ENCODE results near the gene NCOA5.
A peak's percentile ranks its signal among the peaks of the same experiment; 100 is the strongest.

NCOA5 gene

DNA sequence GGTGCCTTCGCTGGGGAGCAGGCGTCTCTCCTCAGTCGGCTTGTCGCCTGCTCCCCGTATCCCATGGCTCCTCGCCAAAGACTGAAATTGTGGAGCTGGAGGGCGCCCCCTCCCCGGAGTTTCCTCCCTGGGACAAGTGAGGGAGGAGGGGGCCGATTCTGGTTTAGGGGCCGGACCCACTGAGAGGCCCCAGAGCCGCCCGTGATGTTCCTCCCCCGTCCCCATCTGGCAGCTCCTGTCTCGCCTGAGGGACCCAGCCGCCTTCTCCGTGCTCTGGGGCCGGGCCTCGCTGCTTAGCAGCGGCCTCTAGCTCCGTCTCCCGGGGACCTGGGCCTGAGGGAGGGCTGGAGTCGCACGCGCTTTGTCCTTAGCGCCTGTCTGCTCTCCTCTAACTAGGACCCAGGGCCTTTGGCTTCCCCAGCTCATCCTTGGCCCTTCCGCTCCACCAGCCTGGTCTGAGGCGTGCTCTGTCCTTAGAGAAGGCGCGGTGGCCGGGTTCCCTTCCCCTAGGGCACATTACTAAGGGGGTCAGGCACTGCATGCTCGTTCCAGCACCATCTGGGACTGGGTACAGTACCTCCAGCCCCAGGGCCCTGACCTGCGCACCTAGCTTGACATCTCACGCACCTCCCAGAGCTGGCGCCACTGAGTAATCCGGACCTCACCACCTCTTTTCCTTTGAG is 31.0 kb downstream of the NCOA5 start:
- no peak for DNase-seq

DNA sequence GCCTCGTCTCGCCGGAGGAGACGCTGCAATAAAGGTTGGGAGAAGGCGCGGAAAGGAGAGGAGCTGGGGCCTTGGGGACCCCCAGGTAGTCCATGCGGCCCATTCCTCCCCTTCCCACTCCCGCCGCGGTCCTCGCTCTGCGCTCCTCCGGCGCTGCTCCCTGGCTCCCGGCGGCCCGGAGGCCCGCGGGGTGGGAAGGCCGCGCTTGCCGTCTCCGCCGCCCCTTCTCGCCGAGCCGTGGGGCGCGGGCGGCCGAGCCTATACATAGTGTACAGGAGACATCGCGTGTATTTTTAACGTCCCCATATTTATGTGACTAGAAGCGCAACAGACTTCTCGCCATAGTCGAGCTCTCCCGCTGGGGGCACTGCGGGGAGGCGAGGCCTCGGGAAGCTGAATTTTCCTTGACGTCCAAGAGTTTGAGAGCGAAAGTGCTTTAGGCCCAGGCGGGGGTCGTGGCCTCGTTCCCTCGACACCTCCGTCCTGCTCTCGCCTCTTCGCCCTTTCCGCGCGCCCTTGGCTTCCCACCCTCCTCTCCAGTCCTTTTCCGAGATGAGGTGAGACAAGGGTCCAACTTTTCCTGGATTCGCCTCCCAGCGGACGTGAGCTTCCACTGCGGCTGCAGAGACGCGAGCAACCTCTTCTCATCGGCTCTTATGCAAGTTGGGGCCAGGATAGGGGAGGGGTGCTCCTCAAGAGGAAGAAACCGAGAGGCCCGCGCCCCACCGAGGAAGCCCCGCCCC is 31.7 kb downstream of the NCOA5 start:
- peak in 1 of 2 donors; percentile 49 for DNase-seq

DNA sequence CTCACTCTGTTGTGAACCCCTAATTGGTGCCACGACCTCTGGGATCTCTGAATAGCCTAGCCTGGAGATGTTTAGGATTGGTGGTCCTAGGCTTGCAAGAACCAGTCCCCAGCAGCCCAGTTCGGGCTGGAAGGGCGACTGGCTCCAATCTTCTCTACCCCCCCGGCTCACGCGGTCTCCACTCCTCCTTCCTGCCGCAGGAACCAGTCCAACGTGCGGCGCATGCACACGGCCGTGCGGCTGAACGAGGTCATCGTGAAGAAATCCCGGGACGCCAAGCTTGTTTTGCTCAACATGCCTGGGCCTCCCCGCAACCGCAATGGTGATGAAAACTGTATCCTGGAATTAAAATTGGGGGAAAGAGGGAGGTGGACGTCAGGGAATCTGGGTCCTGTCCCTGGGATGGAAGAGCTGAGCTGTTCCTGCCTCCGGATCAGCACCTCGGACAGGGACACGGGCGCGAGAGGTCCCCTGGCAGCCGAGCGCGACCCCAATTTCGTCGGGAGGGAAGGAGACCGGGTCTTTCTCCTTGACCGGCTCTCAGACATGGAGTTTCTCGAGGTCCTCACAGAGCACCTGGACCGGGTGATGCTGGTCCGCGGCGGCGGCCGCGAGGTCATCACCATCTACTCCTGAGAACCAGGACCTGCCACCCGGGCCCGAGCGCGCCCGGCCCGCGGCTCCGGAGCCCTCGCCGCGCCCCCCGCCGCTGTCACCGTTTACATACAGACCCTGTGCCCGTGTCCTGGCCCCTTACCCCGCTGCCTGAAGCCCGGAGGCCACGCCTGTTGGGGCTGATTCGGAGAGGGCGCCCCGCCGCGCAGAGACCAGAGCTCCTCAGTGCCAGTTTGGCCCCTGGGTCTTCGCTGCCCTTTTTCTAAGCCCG is 32.5 kb downstream of the NCOA5 start:
- DNase-seq = peak in 1 of 2 donors; percentile 19

DNA sequence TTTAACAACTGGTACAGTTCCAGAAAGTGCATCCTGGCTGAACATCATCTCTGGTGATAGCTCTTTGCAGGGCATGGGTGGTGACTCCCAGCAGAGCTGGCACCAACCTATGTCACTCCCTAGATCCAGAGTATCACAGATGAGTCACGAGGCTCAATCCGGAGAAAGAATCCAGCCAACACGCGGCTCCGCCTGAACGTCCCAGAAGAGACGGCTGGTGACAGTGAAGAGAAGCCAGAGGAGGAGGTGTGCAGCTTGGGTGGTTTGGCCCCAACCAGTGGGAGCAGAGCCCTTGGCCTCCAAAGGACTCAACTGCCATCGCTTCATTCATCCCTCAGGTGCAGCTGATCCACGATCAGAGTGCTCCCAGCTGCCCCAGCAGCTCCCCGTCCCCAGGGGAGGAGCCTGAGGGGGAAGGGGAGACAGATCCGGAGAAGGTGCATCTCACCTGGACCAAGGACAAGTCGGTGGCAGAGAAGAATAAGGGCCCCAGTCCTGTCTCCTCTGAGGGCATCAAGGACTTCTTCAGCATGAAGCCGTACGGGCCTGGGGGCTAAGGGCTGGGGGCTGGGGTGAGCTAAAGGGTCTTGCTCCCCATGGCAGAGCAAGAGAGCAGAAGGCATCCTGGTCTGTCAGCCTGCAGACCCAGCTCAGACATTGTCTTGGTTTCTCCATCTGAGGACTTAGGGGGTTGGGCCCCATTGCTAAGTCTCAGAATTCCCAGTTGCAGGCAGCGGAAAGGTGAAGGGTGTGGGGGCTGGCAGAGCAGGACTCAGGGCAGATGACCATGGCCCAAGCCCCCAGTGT is 33.5 kb downstream of the NCOA5 start:
- no peak for DNase-seq

DNA sequence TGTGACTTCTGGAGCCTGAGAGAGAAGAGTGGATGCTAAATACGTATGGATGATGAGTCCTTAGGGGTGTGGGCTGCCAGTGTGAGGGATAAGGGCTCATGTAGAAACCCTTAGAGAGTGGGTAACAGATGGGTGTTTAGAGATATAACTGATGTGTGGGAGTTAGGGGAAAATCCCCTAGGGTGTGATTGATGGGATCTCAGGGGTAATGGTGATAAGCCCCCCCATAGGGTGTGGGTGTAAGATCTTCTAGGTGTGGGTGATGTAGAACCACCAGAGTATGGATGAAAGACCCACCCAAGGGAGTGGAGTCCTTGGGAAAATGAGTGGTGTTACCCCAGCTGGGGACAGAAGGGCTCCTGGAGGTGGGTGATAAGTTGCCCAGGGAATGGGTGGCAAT is 34.5 kb downstream of the NCOA5 start:
- no peak for DNase-seq

DNA sequence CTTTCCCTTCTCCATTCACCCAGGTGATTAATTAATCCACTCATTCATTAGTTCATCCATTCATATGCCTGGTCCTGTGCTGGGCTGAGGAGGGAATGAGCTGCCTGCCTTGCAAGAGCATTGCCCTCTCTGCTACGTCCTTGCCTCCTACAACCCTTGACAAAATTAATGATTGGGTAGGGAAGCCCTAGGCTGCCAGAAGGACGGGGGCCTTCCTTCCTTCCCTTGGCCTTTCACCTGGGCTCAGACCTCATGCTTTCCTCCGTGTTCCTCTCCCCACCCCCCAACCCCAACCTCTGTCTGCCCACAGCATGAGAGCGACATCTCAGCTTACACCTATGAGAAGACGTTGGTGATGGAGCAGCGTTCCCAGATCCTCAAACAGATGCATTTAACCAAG is 35.2 kb downstream of the NCOA5 start:
- DNase-seq = no peak

DNA sequence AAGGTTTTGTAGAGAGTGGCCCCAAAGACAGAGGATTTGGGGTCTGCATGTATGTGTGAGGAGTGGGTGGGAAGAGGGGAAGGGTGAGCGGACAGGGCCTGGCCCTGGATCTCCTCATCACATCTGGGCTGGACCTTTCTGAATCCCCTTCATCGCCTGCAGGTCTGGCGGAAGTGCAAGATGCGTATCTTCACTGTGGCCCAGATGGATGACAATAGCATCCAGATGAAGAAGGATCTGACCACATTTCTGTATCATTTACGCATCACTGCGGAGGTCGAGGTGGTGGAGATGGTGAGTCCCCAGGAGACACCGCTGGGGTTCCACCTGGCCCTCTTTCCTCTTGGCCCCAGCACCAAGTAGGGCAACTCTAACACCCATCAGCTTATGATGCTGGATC is 36.3 kb downstream of the NCOA5 start:
- DNase-seq = no peak

DNA sequence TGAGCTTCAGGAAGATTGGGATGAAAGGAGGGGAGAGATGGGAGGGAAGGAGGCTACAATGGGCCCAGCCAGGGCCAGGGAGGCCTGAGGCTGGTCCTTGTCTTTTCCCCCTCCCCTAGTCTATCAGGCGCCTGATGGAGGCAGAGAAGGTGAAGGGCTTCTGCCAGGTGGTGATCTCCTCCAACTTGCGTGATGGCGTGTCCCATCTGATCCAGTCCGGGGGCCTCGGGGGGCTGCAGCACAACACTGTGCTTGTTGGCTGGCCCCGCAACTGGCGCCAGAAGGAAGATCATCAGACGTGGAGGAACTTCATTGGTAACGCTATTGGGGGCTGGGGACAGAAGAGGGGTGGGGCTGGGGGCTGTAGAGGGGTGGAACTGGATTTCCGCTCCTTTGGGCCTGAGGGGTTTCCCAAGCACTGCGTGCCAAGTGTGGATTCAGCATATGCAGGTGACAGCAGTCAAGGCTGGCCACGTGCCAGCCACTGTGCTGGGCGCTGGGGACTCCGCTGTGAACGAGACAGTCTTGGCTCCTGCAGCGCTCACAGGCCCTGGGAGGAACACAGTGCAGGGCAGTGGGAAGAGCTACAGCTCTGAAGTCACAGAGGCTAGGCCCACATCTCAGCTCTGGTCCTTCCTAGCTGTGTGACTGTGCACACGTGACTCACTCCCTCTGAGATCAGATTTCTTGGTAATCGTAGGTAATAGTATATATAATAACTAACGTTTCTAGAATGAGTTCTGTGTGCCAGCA is 38.0 kb downstream of the NCOA5 start:
- DNase-seq = no peak

DNA sequence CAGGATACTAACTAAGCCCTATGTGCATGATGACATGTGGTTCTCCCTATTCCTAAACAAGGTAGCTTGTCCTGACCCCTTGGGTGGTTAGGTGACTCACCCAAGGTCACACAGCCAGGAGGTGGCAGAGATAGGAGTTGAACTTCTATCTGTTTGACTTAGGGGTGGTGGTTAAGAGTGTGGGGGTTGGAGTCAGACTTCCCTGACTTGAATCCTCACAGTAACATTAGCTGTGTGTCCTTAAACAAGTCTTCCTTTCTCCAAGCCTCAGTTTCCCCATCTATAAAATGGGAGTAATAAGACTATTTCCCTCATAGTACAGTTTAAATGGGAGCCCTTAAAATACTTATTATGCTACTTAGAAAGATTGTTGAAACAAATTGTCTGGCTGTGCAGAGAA is 38.9 kb downstream of the NCOA5 start:
- DNase-seq = no peak

DNA sequence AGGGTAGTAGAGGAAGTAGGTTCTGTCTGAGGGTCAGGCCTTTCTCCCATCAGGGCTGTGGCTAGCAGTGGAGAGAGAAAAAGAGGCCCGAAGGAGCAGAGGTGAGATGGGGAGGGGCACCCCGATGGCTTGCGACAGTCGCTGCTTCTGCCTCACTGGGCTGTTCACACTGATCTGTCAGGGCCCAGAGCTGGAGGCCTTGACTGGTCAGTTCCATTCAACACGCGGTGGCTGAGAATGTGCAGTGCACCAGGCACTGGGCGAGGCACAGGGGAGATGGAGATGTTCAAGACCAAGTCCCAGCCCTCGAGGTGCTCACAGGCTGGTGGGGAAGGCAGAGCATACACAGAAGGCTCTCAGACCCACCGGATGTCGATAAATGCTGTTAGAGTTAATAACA is 39.3 kb downstream of the NCOA5 start:
- no peak for DNase-seq

DNA sequence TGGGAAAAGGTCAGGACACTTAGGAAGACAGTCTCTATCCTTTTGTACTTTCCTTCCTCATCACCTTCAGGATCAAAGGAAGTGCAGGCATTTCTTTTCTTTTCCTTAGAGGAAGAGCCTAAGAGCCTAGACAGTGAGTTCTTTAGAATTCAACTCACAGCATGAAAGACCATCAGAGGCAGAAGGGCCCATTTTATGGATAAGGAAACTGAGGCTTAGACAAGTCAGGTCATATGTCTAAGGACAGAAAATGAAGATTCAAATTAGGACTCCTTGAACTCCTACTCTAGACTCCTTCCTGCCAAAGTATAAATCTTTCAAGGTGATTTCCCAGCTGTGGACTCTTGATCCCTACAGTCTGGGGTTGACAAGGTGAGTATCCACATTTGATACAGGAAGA is 39.9 kb downstream of the NCOA5 start:
- DNase-seq = no peak

DNA sequence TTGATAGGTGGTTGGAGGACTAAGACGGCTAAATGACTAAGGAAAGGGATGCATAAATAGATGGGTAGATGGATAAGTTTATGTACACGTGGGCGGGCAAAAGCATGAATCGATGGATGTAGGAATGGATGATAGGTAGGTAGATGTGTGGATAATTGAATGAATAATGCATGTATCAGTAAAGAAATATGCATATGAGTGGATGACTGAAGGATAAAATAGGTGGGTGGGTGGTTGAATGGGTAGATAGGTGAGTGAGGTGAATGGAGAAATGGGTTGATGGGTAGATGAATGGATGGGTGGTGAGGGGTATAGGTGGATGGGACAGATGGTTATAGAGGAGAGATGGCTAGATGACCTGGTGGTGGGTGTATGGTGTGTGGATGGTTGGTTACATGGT is 40.6 kb downstream of the NCOA5 start:
- no peak for DNase-seq

DNA sequence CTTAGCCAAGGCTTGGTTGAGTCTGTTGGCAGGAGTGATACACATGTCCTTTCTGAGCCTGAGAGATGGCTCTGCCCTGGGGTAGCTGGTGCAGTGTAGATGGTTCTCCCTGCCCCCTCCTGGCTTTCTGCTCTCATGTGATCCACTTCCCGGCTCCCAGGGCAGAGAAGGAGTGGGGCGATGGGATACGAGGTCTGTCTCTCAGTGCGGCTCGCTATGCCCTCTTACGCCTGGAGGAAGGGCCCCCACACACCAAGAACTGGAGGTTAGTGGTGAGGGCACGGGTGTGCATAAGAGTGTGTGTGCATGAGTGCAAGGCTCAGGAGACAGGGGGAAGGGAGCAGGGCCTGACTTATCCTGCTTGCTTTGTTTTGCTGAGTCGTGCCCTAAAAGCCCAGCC is 41.9 kb downstream of the NCOA5 start:
- DNase-seq = no peak

DNA sequence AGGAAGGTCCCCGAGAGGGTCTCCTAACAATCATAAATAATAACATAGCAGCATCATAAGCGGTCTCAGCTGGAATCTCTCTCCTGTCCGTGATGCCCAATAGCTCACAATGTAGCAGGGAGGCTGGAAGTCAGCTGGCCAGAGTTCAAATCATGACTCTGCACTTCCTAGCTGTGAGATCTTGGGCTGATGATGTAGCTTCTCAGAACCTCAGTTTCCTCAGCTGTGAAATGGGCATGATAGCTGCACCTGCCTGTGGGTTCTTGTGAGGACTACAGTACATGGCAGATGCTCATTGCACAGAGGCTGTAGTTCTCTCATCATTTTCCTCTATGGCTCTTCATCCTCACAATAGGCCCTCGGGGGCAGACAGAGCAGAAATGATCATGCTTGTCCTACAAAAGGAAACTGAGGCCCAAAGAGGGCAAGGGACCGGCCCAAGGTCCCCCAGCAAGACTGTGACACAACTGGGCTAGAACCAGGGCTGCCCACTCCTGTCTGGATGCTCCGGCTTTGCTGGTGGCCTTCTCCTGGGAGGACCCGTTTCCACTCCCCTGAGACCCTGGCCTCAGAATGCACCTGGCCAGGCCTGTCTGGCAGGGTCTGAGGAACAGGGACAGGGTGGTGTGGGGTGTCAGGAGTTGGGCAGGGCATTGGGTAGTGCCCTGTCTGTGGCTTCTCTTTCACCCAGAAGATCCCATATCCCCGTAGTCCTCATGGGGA is 43.0 kb downstream of the NCOA5 start:
- DNase-seq = no peak

DNA sequence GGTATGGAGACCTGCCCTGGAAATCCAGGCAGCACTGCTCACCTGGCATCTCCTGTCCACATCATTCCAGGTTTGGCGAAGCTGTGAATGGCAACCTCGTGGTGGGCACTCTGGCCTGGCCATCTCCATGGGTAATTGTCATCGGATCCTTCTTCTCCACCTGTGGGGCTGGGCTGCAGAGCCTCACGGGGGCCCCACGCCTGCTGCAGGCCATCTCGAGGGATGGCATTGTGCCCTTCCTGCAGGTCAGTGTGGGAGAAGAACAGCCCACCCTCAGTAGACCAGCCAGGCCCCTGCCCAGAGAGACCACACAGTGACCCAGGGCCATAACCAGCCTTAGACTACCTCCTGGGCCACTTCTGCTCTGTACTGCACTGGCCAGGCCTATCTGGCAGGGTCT is 44.9 kb downstream of the NCOA5 start:
- DNase-seq = no peak

DNA sequence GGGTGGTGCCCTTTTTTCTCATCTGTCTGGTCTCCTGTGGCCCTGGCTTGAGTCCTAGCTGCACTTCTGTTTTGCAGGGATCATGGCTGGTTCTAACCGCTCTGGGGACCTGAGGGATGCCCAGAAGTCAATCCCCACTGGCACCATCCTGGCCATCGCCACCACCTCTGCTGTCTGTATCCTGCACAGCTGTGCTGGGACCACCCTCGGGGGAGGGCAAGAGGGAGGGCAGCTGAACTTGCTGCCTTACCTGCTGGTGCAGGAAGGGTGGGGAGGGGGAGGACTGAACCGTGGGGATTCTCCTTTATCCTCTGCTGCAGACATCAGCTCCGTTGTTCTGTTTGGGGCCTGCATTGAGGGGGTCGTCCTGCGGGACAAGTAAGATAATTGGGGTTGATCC is 46.2 kb downstream of the NCOA5 start:
- DNase-seq = no peak

DNA sequence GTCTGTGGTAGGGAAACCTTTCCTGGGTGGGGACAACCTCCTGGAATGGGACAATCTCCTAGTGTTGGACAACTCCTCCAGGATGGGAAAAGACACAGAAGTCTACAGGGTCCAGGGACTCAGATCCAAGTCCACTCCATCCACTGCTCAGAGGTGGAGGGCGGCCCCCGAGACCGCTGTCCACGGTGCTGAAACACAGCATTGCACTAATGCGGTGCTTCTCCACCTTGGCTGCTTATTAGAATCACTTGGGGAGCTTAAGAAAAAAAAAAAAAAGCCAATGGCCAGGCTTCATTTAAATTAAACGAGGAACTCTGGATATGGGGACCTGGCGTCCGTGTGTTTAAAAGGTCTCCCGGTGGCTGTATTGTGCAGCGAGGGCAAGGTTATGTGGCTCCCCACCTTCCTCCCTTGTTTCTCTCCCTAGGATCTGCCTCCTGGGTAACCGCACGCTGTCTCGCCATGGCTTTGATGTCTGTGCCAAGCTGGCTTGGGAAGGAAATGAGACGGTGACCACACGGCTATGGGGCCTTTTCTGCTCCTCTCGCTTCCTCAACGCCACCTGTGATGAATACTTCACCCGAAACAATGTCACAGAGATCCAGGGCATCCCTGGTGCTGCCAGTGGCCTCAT is 48.7 kb downstream of the NCOA5 start:
- peak in 1 of 2 donors; percentile 52 for DNase-seq

DNA sequence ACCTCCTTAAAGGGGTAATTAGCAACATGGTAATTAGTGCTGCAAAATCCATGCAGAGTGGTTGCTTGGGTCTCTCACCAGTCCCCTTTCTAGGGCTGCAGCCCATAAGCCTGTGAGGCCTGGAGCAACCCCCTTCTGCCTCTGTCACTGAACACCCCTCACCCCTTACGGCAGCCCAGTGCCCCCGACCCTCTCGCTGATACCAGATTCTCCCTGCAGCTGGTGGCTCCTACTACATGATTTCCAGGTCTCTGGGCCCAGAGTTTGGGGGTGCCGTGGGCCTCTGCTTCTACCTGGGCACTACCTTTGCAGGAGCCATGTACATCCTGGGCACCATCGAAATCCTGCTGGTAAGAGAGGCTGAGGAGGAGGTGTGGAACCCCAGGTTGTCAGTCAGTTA is 52.7 kb downstream of the NCOA5 start:
- DNase-seq = no peak

DNA sequence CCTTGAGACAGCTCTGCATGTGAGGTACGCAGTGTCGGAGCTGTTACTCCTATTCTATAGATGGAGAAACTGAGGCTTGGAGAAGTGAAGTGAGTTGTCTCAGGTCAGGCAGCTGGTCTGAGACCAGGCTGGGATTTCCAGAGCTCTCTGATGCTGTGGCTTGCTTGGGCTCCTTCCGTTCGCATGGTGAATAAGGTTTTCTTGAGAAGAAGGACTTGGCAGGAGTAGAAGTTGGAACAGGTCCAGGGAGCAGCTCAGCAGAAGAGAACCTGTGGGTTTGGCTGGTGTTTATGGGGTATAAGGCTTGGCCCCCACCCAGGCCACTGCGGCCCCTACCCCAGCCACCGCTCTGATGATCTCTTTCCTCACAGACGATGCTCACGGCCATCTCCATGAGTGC is 53.4 kb downstream of the NCOA5 start:
- DNase-seq = no peak

DNA sequence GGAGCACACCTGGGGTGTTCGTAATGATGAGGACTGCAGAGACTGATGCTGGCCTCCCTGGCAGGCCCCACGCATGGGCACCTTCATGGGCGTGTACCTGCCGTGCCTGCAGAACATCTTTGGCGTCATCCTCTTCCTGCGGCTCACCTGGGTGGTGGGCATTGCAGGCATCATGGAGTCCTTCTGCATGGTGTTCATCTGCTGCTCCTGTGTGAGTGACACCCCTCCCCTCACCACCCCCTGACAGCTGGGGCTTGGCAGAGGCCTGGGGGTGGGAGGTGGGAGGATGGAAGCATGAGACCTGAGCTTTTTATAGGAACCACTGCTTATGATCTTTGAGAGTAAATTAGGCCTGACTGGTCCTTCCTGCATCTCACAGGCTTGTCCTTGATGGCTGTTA is 54.0 kb downstream of the NCOA5 start:
- DNase-seq = no peak

DNA sequence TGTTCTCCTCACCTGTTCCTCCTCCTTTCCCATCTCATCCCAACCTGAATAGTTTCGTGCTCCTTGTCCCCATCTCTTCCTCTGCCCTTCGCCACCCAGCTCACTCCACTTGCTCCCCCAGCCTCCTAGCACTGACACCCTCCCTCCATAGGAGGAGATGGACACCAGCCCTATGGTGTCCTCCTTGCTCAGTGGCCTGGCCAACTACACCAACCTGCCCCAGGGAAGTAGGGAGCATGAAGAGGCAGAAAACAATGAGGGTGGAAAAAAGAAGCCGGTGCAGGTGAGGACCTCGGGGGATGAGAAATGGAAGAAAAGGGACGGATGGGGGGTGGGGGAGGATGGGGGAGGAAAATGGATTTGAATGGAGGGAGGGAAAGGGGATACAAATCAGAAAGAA is 54.5 kb downstream of the NCOA5 start:
- DNase-seq = no peak
